Neuron (in vitro differentiated cells): ENCODE data around the gene DDB1.
"Not testable (repeated sequence)": the region's sequence is repeated elsewhere in the genome, so short reads cannot be mapped to it uniquely, and the experiment has no call there.

ENCODE experiments used
- H2AFZ ChIP-seq: one replicate; pipeline ENCODE4 v1.6.1; 2013; ENCODE audit warnings: low read depth, mild to moderate bottlenecking, inconsistent platforms, low read length, moderate library complexity
- H3K27me3 ChIP-seq: one replicate; pipeline ENCODE4 v1.6.1; 2013; ENCODE audit warnings: low read length; ENCODE audit not compliant: insufficient read depth
- H3K36me3 ChIP-seq: one replicate; pipeline ENCODE4 v1.6.1; 2013; ENCODE audit warnings: low read length; ENCODE audit not compliant: insufficient read depth
- H3K4me1 ChIP-seq: one replicate; pipeline ENCODE4 v1.6.1; 2013; ENCODE audit warnings: low read length; ENCODE audit not compliant: insufficient read depth
- H3K4me3 ChIP-seq: 2 replicates; pipeline ENCODE4 v1.5.1; 2013; ENCODE audit warnings: mild to moderate bottlenecking, low read length, moderate library complexity
- H3K9me3 ChIP-seq: one replicate; pipeline ENCODE4 v1.6.1; 2013; ENCODE audit warnings: low read length

DDB1 gene

DNA sequence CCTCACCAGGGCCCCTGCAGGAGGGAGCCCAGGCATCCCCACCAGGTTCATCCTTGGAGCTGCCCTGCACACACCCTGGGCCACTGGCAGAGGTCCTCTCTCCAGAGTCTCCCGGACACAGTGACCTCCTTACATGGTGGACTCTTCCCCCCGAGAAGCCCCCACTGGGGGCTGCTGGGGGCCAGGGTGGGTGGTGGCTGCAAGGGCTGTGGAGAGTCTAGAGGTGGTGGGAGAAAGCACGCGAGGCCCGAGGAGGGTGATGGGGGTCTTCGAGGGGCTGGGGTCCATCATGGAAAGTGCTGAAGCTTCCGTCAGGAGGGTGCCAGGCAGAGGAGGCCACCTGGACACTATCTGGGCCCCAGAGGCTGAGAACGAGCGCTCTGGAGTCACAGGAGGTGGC, 74.4 kb downstream of the DDB1 start:
- no peaks in the 10 kb centered on the region for H3K36me3 ChIP-seq
- no peak overlapping the region for H3K4me3 ChIP-seq
- no peaks in the 10 kb centered on the region for H3K4me1 ChIP-seq
- no peaks in the 10 kb centered on the region for H3K9me3 ChIP-seq
- no peak overlapping the region for H2AFZ ChIP-seq
- H3K27me3 ChIP-seq = no peaks in the 10 kb centered on the region

DNA sequence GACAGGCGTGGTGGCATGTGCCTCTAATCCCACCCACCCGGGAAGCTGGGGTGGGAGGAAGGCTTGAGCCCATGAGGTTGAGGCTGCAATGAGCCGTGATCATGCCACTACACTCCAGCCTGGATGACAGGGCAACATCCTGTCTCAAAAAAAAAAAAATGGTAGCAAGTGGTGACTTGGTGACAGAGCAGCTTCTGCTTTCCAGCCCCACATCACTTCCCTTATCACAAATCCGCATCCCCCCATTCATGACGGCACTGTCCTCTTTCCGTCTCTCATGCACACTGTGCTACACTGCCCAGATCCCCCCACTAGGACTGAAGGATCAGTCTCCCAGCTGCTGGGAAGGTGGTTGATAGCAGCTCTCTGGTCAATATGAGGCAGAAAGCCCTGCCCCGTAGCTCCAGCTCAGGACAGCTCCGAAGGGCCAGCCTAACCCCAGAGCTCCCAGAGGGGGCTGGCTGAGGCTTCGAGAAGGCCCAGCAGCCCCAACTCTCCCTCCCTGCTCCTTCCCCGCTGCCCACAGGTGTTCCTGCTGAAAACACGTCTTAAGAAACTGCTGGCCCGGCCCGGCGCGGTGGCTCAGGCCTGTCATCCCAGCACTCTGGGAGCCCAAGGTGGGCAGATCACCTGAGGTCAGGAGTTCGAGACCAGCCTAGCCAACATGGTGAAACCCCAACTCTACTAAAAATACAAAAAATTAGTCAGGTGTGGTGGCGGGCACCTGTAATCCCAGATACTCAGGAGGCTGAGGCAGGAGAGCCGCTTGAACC, 76.0 kb downstream of the DDB1 start:
- Histone ChIP-seq H3K4me1 (no peaks in the 10 kb centered on the region), H2AFZ (no peak overlapping the region), H3K4me3 (no peak overlapping the region), H3K36me3 (no peaks in the 10 kb centered on the region), H3K9me3 (no peaks in the 10 kb centered on the region), H3K27me3 (no peaks in the 10 kb centered on the region)

DNA sequence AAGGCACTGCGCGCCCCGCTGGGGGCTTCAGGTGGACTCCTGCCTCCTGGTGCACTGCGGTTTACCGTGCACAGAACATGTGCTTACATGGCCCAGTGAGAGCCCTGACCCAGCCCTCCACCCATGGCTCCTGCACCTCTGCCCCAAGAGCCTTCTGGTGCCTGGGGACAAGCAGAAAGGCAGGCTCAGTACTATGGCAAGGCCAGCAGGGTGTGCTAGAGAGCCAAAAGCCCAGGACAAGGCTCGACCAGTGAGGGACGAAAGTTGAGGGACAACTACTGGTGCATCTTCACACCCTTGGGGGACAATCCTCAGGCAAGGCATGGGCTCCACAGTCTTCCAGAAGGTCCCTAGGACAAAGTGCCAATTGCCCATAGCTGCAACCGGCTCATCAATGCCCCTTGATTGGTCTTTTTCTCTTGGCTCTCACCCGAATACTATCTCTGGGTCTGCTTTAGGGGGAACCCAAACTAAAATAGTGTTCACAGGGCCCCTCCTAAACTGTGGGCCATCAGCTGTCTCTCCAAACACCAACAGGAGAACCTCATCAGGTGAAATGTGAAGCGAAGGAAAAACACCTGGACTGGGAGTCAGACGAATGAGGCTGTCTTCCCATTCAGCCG, 78.4 kb downstream of the DDB1 start:
- H3K36me3 ChIP-seq = no peaks in the 10 kb centered on the region
- no peak overlapping the region for H3K4me3 ChIP-seq
- no peaks in the 10 kb centered on the region for H3K4me1 ChIP-seq
- H2AFZ ChIP-seq = no peak overlapping the region
- H3K27me3 ChIP-seq = no peaks in the 10 kb centered on the region
- H3K9me3 ChIP-seq = no peaks in the 10 kb centered on the region

DNA sequence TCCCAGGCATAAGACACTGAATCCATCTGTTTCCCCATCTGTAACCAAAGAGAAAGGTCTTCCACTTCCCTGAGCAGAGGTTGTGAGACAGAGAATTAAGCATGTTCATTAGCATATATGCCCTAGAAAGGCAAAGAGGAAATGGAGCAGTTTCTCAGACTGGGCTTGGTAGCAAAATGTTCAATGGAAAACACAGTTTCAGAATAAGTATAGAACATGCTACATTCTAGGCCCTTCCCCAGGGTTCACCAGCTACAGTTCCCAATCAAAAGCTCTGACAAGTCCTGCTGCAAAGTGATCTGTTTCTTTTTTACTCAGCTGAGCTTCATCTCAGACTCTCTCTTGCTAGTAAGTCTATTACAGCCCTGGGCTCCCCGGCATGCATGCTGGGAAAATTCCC, 80.6 kb downstream of the DDB1 start:
- not testable (repeated sequence) for H3K36me3 ChIP-seq, H3K4me1 ChIP-seq, H3K9me3 ChIP-seq, H3K27me3 ChIP-seq, H3K4me3 ChIP-seq, H2AFZ ChIP-seq

DNA sequence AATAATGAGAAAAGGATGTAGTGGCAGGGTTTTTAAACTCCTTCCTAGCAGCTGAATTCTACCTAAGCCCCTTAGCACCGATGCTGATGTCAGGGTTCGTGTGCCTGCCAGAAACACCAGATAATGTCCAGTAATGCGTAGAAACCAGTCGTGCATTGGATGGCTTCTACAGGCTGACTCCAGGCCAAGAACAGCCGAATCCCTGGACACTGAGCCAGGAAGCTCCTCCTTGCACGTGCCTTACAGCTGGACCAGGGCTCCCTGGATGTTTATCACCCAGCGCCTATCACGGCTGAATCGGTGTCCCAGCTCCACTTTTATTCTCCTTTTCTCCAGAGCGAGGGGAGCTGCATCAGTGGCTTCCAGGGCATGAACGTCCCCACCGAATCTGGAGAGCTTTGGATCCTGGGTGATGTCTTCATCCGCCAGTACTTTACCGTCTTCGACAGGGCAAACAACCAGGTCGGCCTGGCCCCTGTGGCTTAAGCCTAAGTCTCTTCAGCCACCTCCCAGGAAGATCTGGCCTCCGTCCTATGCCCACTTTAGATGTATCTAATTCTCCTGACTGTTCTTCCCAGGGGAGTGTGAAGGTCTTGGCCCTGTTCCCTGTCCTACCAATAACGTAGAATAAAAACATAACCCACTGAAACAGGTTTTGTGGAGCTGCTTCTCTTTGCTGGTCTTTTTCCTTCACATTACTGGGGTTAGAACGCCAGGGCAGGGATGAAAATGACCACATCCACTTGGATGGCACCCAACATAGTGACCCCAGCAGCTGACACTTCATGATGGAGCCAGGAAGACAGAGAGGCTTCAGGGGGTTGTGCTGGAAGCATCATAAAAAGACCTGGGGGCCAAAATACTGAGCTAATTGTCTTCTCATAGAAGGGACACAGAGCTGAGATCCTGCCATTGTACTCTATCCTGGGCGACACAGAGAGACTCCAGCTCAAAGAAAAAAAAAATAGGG, 81.8 kb downstream of the DDB1 start:
- H3K27me3 ChIP-seq, H3K9me3 ChIP-seq, H3K4me1 ChIP-seq, H3K36me3 ChIP-seq, H3K4me3 ChIP-seq, H2AFZ ChIP-seq: not testable (repeated sequence)
